ENCODE data around the gene TM2D3.
A peak's percentile ranks its signal among the peaks of the same experiment; 100 is the strongest.

TM2D3 gene

DNA sequence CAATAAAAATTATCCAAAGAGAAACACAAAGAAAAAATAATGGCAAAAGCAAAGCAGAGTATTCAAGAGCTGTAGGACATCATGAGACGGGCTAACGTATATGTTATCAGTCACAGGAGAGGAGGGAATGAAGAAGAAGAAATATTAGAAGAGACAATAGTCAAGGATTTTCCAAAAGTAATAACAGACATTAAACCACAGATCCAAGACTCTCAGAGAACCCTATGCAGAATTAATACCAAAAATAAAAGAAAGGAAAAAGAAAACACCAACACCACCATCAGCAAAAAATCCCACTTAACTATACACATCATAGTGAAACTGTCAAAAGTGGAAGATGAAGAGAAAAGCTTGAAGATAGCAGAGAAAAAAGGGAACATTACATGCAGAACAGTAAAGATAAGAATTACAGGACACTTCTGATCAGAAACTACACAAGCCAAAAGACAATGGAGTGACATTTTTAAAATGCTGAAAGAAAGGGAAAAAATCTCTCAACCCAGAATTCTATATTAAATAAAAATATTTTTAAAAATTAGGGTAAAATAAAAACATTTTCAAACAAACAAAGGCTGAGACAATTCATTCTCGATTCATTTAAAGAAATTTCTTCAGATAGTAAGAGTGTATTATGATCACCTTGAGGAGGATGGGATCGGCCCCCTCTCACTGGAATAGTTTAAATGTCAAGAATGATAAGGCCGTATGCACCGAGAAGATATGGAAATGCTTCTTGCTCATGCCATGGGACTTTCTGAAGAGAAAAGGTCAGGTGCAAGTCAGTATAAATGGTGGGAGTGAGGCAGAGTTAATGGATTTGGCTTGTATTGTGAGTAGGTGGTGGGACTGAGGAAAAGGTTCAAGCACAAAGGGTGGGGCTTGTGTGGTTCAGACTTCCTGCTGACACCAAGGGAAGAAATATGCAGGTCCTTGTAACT, 28.5 kb downstream of the TM2D3 start:
- no peak for DNase-seq (ENCODE audit: low spot score)

DNA sequence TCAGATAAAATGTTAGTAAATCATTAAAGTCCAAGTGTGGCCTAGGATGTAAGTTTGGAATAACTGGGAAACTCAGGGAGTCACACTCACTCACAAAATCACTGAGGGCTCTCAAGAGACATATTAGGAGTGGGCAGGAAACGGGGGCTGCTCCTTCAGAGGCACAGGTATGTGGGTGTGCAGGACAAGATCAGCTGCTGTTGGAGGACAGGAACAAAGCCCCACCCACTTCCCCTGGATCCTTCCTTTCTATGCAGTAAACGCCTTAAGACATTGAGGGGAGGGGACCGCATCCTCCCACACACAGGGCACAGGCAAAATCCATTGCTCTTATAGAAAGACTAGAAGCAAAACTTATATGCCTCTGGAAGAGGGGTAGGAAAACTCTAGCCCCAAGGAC, 30.2 kb downstream of the TM2D3 start:
- no peak for DNase-seq (ENCODE audit: low spot score)

DNA sequence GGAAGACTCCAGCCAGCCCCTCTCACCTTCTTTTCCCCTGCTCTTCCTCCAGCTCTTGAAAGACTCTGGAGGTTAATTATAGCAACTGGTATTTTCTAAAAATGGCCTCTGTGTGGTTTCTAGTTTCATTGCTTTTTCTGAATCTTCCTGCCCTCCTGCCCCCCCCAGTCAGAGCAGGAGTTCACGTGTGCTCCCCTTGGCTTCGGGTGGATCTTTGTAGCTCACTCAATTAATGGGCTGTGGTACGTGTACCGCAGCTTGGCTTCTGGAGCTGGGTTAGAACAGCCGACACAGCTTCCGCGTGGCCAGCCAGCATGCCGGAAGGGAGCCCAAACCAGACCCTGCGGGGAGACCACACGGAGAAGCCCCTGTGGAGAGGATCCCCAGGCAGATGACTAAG, 31.5 kb downstream of the TM2D3 start:
- DNase-seq (ENCODE audit: low spot score) = no peak

DNA sequence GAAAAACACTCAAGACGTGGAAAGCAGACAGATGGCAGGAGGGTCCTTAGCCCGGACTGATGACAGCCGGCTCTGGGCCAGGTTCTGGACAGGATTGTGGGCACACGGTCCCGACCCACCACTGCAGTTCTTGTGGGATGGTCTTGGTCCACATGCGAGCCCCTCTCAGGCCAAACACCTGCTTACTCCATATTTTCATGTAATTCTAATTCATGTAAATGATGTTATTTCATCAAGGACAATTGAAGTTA, 32.6 kb downstream of the TM2D3 start:
- DNase-seq (ENCODE audit: low spot score) = no peak

DNA sequence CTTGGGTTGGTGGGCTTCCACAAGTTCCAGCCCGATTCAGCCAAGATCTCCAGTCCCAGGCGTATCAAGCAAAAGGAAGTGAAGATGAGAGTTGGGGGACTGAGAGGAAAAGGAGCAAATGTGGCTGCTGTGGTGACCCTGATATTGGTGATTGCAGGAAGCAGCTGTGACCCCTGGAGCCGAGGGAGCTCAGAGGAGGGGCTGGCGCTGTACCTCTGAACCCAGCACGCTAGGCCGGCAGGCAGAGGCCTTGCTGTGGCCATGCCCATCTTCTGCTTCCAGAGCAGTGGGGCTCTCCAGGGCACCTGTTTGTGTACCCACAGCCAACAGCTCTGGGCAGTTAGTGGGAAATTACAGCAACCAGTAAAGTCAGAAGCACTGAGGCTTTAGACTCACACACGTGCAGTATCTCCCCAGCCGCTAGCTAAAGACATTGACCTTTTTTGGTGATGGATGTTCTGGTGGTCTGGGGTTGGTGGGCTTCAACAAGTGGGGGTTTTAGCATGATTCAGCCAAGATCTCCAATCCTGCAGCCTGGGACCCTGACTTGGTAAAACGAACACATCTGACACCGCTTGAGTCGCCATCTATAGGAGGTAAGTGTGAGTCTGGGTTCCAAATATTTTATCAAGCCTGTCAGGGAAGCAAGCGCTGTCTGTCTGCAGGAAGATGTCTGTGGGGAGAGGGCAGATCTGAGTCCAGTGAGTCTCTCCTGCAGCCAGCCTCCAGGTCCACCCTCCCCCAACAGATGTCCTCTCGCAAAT, 33.1 kb downstream of the TM2D3 start:
- DNase-seq (ENCODE audit: low spot score) = no peak

DNA sequence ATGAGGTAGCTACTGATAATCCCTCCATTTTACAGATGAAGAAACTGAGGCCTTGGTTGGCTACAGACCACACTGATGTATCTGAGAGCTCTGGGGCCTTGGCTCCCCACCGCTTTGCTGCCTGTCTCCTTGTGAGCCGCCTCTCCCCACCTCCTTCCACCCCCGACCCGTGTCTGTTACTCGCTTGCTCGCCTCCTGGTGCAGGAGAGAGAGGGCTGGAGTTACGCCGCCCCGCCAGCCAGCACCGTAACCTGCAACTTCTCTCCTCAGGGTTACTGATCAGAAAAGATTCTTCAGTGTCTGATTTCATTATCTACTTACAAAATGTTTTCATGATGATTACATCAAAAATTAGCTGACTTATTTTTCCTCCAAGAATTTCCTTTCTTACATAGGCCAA, 34.1 kb downstream of the TM2D3 start:
- DNase-seq (ENCODE audit: low spot score) = no peak

DNA sequence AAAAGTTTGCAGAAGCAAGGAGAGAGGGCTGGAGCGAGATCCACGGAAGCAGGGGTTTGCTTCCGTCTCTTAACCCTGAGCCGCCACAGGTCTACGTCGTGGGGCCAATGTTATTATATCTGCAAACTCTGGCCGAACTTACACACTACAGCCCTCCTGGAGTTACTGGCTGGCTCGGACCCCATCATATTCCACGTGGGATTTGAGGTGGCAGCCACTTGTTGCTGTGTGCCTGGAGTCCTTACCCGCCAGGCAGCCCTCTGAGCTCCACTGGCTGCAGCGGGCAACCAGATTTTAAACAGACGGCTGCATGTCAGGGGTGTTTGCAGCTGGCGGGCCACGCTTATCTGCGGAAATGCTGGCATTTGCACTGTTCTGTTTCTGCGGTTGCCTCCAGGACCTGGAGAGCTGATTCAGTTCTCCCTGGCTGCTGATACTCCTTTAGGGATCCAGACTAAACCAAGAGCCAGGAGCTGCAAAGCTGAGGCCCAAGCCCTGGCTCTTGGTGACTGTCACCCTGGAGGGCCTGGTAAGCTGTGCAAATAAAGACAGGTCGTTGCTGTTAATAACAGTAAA, 34.7 kb downstream of the TM2D3 start:
- no peak for DNase-seq (ENCODE audit: low spot score)

DNA sequence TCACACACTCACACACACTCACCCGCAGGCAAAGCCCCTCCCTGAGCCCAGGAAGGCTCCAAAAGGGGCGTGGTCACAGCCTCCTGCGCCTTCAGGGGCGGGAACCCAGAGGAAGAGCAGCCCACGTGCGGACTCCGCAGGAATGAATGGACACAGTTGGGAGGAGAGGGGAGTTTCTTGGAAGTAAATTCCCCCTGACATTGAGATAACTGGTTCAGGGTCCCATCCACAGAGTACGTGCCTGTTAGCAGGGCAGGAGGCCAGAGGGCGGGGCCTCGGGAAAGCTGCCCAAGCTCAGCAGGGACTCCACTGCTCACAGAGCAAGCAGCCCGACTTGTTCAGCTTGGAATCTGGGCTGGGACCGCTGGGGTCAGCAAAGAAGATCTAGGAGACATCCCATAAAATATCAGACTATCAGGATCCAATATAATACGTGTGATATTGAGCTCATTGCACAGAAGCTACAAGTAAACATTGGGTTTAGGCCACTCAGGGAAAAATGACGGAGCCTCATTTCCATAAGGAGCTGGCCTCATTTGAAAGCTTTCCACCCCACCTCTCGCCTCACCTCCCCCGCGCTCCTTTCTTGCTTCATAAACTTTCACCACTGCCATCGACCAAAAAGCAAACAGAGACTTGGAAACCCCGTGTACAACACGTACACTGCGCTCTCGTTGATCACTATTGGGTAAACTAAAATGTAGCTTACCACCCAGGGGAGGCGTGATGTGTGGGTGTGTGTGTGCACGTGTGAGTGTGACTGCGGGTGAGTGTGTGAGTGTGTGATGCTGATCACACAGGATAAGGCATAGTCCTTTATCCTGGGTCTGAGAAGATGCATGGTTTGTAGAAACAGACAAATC, 36.0 kb downstream of the TM2D3 start:
- peak; percentile 77 for DNase-seq (ENCODE audit: low spot score)

DNA sequence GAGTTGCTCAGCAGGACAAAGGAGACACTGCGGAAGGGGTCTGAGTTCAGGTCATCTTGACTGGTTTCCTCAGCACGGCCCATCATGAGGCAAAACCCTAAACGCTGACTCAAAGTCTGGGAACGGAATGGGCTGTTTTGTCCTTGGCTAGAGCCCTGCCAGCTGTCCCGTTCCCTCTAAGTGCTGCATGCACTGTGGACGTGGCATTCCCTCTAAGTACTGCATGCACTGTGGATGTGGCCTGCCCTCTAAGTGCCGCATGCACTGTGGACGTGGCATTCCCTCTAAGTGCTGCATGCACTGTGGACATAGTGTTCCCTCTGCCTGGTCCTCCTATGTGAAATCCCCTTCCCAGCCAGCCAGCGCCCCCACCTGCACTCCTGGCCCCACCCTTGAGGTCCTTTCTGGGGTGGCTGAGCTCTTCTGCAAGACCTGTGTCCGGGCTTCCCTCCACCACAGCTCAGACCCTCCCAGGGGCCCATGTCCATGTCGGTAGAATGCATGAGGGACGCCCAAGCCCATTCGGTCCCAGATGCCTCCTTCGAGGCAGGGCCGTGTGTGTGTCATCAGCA, 36.7 kb downstream of the TM2D3 start:
- no peak for DNase-seq (ENCODE audit: low spot score)

DNA sequence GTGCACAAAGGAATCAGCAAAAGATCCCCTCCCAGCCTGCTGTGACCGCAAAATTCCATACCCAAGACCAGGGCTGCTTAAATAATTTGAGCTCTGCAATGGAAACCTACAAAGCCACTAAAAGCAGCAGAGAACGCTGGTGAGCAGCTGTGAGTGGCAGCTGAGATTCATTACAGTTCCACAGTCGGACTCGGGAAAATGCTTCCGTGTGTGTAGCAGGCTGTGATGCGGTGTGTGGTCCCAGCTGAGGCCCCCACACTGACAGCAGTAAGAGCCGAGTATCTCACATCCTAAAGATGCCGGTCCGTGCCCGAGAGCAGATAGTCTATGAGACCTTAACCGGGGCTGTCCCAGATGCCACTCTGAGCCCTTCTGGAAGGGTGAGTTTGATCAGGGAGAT, 37.4 kb downstream of the TM2D3 start:
- DNase-seq (ENCODE audit: low spot score) = no peak

DNA sequence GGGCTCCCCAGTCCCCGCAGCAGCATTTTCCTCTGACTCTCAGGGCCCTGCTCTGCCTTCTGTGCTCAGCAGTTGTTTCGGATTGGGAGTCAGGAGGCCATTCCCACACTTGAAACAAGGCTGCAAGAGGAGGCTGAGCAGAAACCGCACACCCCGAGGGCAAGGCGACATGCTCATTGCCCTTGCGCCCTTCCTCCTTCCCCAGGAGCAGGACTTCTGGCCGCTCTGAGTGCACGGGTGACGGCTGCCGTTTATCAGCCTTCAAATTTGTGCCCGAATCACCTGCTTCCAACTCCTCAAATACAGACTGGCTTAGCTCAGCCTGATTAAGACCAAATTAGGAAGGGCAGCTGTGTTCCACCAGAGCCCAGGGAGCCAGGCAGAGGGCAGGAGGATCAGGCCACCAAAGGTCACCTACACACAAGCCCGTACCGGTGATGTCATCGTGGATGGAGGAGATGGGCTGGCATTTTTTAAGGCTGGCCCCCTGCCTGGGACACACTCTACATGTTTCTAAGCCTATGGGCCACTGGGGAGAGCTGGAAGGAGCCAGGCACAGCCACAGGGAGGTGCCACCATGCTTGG, 38.1 kb downstream of the TM2D3 start:
- no peak for DNase-seq (ENCODE audit: low spot score)

DNA sequence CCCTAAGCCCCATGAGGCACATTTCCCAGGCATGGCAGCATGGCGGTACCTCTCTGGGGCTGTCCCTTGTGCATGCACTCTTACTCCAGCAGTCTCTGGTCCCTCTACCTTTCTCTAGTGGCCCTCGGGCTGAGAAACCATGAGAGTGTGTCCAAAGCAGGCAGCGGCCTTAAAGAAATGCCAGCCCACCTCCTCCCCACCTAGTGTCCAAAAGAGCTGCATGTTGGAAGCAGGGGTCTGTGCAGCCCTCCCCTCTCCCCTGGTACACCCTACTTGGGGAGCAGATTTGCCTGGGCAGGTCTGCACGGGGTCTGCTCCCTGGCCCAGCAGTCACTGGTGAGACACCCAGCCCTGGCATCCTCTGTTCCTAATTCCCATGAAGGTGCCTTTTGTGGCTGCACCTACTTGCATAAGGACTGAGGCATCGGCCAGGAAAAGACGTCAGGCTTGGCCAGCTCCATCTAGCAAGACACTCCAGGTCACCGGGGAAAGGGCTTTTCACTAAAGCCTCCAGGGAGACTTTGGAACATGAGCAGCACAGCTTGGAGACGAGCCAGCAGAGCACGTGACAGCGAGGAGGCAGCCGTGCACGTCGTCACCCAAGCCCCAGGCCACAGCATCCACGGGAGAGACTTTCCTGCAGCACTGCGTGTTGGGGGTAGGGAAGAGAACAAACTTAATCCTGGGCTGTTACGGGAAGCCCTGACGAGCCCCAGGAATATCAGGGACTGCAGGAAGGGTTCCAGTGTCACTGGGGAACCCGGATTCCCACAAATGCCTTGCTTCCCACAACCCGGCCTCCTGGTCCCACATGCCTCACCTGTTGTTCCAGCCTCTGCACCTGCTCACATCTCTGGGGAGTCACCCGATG, 38.8 kb downstream of the TM2D3 start:
- no peak for DNase-seq (ENCODE audit: low spot score)

DNA sequence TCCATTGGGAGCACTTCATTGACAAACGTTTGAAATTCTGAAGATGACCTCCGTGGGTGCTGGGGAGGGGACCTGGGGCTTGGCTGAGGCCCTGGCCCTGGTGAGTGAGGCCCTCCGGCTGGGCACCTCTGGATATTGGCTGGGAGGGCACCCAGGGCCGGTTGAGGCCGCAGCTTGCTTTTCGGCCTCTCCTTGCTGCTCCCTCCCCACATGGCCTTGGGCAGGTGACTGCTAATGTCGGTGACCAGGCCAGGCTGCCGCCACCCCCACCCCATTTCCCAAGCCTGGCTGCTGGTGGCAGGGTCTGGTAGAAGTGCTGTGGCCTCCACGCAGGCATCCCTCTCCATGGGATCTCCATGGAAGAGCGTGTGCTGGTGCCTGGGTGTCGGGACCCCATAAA, 39.5 kb downstream of the TM2D3 start:
- no peak for DNase-seq (ENCODE audit: low spot score)

DNA sequence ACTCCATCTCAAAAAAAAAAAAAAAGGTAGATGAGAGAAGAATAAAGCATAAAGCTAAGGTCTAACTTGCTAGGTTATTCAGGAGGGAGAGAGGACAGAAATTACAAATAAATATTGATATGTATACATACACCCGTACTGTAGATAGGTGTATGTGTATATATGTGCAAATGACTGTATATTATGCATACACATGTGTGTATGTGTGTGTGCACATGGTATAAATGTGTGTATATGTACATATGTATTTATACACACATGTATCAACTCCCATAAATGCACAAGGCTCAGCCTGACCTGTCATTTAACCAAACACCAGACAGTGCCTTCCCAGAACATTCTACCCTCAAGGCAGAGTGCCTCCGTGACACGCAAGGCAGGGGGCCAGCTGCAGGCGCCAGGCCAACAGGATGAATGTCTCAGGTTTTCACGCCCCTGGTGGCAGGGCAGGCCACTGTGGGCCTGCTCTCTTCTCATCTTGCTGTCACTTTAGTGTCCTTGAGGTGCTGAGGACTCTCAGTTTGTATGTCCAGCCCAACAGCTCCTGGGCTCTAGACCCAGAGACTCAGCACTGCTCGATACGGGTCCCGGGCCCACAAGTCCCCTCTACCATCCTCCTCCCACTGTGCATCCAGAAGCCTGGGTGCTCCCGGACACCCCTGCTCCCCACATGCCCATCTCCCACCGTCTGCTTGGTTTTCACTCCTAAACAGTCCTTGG, 40.4 kb downstream of the TM2D3 start:
- no peak for DNase-seq (ENCODE audit: low spot score)

DNA sequence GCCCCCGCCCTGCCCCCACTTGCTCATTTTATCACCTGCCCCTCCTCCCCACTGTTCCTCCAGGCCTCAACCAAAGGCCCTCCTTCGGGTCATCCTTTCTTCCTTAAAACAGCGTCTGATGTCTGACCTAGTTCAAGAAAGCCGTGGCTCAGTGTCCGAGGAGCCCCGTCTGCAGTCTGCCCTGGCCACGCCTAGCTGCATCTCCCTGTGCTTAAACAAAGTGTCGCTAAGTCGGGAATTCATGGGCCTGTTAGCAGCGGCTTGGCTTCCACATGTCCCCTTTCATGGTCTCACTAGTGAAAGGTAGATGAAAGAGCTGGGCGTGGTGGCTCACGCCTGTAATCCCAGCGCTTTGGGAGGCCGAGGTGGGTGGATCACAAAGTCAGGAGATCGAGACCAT, 41.2 kb downstream of the TM2D3 start:
- no peak for DNase-seq (ENCODE audit: low spot score)

DNA sequence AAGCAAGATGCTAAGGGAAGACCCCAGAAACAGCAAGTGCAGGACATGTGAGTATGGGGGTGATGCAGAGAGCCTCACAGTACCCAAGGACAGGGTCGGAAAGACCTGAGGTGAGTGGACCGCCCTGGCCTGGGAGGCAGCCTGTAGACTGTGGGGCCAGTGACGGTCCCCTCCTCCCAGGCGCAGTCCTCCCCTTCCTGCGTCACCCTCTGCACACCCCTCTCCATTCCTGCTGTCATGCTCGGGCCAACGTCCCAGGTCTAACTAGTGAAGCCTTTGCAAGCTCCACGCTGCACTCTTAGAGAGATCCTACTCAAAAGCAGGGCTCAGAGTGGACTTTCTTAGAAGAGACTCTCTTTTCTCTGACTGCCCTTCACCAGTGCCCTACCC, 41.6 kb downstream of the TM2D3 start:
- no peak for DNase-seq (ENCODE audit: low spot score)

DNA sequence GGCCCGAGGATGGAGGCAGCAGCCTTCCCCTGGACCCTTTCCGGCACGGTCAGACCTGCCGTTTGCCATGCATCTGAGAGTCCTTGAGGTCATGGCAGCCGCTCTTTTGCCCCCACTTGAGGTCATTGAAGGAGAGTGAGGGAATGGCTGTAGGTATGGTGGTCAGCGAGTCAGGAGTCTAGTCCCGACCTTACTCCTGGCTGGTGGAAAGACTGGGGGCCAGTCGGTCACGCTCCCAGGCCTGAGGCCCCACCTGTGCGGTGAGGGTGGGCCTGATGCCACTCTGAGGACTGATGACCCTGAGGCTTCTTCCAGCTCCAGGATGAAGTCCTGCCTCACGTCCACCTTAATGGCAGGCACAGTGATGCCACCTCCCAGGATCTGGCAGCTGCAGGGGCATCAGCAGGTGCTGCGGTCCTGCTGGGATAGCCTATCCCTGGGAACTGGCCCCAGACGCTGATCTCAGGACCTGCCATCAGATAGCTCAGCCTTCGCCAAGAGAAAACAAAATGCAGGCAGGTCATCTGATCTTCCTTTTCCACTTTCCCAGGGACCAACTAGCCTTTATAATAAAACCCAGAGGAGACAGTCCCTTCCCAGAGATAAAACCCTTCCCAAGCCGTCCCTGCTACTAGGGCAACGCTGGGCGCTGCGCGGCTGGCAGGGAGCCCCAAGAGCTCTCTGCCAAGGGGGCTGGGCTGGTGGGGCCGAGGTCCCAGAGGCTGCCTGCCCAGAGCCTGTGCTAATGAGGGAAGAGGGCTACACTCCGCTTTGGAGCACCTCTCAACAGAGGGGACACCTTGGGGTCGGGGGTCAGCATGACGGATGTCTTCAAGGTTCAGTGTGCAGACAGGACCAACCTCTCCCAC, 42.2 kb downstream of the TM2D3 start:
- no peak for DNase-seq (ENCODE audit: low spot score)

DNA sequence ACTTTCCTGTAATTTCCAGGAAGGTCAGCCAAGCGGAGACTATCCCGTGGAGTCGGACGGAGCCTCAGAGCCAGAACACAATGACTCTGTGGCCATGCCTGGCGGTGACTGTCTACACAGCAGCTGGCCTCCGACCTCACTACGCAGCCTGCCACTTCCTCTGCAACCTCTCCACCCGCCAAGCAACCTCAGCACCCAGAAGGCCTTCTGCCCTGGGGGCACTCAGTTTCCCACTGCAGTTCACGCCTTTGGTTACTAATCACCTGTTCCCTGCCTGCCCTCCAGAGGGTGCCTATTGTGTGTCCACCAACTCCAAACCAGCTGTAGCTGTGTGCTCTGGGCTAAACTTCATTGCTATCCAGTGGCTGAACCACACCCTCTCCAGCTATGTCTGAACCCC, 44.0 kb downstream of the TM2D3 start:
- DNase-seq (ENCODE audit: low spot score) = no peak

DNA sequence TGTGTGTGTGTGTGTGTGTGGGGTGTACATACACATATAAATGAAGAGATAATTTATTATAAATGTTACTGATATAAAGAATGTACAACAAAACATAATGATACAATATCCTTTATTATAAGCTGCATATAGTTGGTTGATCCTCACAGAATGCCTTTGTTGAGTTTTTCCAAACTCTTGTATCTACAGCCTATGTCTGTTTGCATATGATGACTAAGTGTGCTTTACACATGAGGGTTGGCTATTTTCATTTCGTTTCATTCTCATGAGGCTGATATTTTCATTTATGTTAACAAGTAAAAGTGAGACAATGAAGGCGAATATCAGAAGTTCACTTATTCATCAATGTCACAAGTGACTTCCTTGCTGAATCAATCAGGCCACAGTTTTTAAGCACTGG, 45.1 kb downstream of the TM2D3 start:
- DNase-seq (ENCODE audit: low spot score) = no peak

Data from LoVo (cell line).